Thyroid gland (tissue), 4 donors: ENCODE results near the gene CSNK1A1.

Experiments
- POLR2A ChIP-seq, 2 donors: fragments of 450-650 bp; IDR thresholded peaks; one replicate each; pipeline ENCODE4 v1.6.1; 2017; ENCODE audit warnings: antibody characterized with exemption in 2 of 2, mild to moderate bottlenecking in 2 of 2, moderate library complexity in 1 of 2
- TF ChIP-seq, protein P1 (sequence below), 6 experiments: fragments of 200-600 bp in 3 of 6; fragments of 450-650 bp in 3 of 6; sonication (generic) in 3 of 6; IDR thresholded peaks; one replicate each; pipeline ENCODE4 v1.5.1; 2016 to 2019; ENCODE audit warnings: antibody characterized with exemption in 6 of 6, mild to moderate bottlenecking in 2 of 6, inconsistent platforms in 1 of 6, moderate library complexity in 1 of 6

DNA sequence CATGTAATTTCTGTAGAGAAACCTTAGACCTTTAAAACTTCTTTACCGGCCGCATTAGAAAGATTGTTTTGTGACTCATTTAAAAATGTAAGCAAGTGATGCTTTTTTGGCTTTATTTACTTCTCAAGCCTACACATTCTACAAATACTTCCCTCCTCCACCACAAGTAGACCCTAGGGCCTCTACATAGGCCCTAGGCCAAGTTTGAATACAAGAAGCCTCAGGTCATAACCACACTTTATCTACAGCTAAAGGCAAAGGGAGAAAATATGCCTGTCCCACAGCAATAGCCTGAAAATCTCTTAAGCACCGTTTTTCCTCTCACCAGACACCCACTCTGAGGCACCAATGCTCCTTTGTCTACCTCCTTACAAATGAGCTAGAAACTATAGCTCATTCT, 53.9 kb downstream of the CSNK1A1 start:
- TF ChIP-seq, protein P1, sequence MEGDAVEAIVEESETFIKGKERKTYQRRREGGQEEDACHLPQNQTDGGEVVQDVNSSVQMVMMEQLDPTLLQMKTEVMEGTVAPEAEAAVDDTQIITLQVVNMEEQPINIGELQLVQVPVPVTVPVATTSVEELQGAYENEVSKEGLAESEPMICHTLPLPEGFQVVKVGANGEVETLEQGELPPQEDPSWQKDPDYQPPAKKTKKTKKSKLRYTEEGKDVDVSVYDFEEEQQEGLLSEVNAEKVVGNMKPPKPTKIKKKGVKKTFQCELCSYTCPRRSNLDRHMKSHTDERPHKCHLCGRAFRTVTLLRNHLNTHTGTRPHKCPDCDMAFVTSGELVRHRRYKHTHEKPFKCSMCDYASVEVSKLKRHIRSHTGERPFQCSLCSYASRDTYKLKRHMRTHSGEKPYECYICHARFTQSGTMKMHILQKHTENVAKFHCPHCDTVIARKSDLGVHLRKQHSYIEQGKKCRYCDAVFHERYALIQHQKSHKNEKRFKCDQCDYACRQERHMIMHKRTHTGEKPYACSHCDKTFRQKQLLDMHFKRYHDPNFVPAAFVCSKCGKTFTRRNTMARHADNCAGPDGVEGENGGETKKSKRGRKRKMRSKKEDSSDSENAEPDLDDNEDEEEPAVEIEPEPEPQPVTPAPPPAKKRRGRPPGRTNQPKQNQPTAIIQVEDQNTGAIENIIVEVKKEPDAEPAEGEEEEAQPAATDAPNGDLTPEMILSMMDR (IDR thresholded peaks at IDR 0.05), result no peak
- TF ChIP-seq POLR2A (IDR thresholded peaks at IDR 0.05), result no peak
